ENCODE measurements around the gene MND1.

MND1 gene

GRCh38 chr4:153348006-153348405 lies 3.5 kb downstream of the MND1 start:
- Histone ChIP-seq H3K27me3 (ENCODE audit: control insufficient read depth, insufficient read depth, low read length) (no peaks in the 10 kb centered on the region), H3K4me1 (ENCODE audit: control insufficient read depth, low read depth, low read length) (peaks cover 19% of the 10 kb centered on the region), H3K4me3 (ENCODE audit: low read length) (no peak overlapping the region), H3K36me3 (ENCODE audit: control insufficient read depth, low read depth, low read length) (no peaks in the 10 kb centered on the region), H3K9ac (ENCODE audit: low read length) (no peak overlapping the region), H3K9me3 (ENCODE audit: control insufficient read depth, low read depth, low read length) (no peaks in the 10 kb centered on the region), H3K27ac (ENCODE audit: low read length) (no peak overlapping the region)

DNA sequence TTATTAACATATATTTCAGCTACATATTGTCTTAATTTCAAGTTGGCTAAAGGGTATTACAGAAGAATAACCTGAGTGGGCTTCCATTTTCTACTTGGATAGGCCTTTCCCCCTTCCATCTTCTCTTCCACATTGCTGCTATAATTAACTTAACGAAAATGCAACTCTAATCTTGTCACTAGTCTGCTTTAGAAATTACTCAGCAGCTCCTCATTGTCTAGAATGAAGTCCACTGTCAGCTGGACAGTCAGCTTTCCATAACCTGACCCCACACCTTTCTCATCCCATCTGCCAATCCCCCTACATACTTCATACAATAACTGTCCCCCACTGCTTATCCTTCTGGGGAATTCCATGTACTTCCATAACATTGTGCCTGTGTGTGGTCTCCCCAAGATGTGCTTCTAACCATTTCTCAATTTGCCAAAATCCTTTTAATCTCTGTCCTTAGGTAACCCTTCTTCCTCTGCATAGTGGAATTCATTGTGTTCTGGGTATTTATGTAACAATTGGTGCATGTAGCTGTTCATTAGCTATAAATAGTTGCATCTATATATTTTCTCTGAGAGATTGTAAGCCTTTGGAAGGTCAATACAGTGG lies 4.8 kb downstream of the MND1 start:
- no peaks in the 10 kb centered on the region for H3K9me3 ChIP-seq (ENCODE audit: control insufficient read depth, low read depth, low read length)
- no peaks in the 10 kb centered on the region for H3K36me3 ChIP-seq (ENCODE audit: control insufficient read depth, low read depth, low read length)
- H3K9ac ChIP-seq (ENCODE audit: low read length), result no peak overlapping the region
- H3K27ac ChIP-seq (ENCODE audit: low read length), result no peak overlapping the region
- no peaks in the 10 kb centered on the region for H3K27me3 ChIP-seq (ENCODE audit: control insufficient read depth, insufficient read depth, low read length)
- no peak overlapping the region for H3K4me3 ChIP-seq (ENCODE audit: low read length)
- peaks cover 16% of the 10 kb centered on the region for H3K4me1 ChIP-seq (ENCODE audit: control insufficient read depth, low read depth, low read length)

DNA sequence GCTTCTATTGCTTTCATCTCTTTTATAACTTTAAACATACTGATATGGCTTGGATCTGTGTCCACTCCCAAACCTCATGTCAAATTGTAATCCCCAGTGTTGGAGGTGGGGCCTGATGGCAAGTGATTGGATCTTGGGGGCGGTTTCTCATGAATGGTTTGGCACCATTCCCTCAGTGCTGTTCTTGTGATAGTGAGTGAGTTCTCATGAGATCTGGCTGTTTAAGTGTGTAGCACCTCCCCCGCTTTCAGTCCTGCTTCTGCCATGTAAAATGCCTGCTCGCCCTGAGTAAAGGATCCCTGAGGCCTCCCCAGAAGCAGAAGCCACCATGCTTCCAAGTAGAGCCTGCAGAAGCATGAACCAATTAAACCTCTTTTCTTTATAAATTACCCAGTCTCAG lies 17.7 kb downstream of the MND1 start:
- no peak overlapping the region for H3K27ac ChIP-seq (ENCODE audit: low read length)

DNA sequence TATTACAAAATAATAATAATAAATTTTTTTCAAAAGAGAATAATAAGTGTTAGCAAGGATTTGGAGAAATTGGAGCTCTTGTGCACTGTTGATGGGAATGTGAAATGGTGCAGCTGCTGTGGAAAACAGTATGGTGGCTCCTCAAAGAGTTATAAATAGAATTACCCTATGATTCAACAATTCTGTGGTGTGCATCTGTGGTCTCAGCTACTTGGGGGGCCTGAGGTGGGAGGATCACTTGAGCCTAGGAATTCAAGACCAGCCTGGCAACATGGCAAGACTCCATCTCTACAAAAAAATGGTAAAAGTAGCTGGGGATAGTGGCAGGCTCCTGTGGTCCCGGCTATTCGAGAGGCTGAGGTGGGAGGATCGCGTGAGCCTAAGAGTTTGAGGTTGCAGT lies 19.6 kb downstream of the MND1 start:
- no peak overlapping the region for H3K27ac ChIP-seq (ENCODE audit: low read length)
- H3K9ac ChIP-seq (ENCODE audit: low read length), result no peak overlapping the region
- H3K4me1 ChIP-seq (ENCODE audit: control insufficient read depth, low read depth, low read length), result no peaks in the 10 kb centered on the region
- H3K9me3 ChIP-seq (ENCODE audit: control insufficient read depth, low read depth, low read length), result no peaks in the 10 kb centered on the region
- no peak overlapping the region for H3K4me3 ChIP-seq (ENCODE audit: low read length)
- peaks cover 17% of the 10 kb centered on the region for H3K36me3 ChIP-seq (ENCODE audit: control insufficient read depth, low read depth, low read length)
- no peaks in the 10 kb centered on the region for H3K27me3 ChIP-seq (ENCODE audit: control insufficient read depth, insufficient read depth, low read length)

More for the DNA sequence above, 17.7 kb downstream of the MND1 start:
- Histone ChIP-seq H3K4me3 (ENCODE audit: low read length) (no peak overlapping the region), H3K27me3 (ENCODE audit: control insufficient read depth, insufficient read depth, low read length) (no peaks in the 10 kb centered on the region), H3K36me3 (ENCODE audit: control insufficient read depth, low read depth, low read length) (peaks cover 25% of the 10 kb centered on the region), H3K9me3 (ENCODE audit: control insufficient read depth, low read depth, low read length) (no peaks in the 10 kb centered on the region), H3K9ac (ENCODE audit: low read length) (no peak overlapping the region), H3K4me1 (ENCODE audit: control insufficient read depth, low read depth, low read length) (no peaks in the 10 kb centered on the region)

DNA sequence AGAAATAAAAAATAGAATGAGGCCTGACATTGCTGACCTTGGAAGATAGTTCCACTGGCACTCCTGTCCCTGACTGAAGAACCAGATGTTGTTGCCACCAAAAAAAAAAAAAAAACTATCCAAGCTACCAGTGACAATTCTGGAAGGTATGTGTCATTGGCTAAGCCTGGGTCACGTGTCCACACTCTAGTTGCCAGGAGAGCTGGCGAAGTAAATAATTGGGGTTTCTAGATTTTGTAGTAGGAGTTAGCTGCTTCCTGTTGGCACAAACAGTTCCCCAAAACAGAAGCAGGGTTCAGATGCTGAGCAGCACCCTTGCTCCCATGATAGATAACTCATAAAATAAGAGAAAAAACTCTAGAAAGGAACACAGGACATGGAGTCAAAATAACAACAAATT lies 20.5 kb downstream of the MND1 start:
- Histone ChIP-seq H3K4me3 (ENCODE audit: low read length) (no peak overlapping the region), H3K9me3 (ENCODE audit: control insufficient read depth, low read depth, low read length) (no peaks in the 10 kb centered on the region), H3K9ac (ENCODE audit: low read length) (no peak overlapping the region), H3K4me1 (ENCODE audit: control insufficient read depth, low read depth, low read length) (no peaks in the 10 kb centered on the region), H3K27me3 (ENCODE audit: control insufficient read depth, insufficient read depth, low read length) (no peaks in the 10 kb centered on the region), H3K27ac (ENCODE audit: low read length) (no peak overlapping the region), H3K36me3 (ENCODE audit: control insufficient read depth, low read depth, low read length) (peaks cover 15% of the 10 kb centered on the region)

DNA sequence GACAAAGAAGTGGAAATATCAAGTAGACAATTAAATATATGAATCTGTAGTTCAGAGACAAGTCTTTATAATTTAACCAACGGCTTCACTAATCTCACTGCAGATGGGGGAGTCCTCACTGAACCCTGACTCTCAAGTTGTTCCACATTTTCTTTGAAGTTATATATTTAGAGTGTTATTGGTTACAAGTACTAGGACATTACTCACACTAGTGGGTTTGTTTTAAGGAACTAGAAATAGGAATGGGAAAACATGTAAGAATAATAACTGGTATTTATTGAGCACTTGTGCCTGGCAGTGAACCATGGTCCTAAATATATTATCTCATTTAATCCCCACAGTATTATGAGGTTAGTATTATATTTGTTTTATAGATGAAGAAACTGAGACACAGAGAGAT lies 22.0 kb downstream of the MND1 start:
- no peak overlapping the region for H3K4me3 ChIP-seq (ENCODE audit: low read length)
- H3K27ac ChIP-seq (ENCODE audit: low read length), result no peak overlapping the region
- no peak overlapping the region for H3K9ac ChIP-seq (ENCODE audit: low read length)
- H3K36me3 ChIP-seq (ENCODE audit: control insufficient read depth, low read depth, low read length), result peaks cover 23% of the 10 kb centered on the region
- no peaks in the 10 kb centered on the region for H3K9me3 ChIP-seq (ENCODE audit: control insufficient read depth, low read depth, low read length)
- no peaks in the 10 kb centered on the region for H3K27me3 ChIP-seq (ENCODE audit: control insufficient read depth, insufficient read depth, low read length)
- H3K4me1 ChIP-seq (ENCODE audit: control insufficient read depth, low read depth, low read length), result no peaks in the 10 kb centered on the region

GRCh38 chr4:153367092-153367491 lies 22.6 kb downstream of the MND1 start:
- no peak overlapping the region for H3K9ac ChIP-seq (ENCODE audit: low read length)
- no peaks in the 10 kb centered on the region for H3K27me3 ChIP-seq (ENCODE audit: control insufficient read depth, insufficient read depth, low read length)
- no peaks in the 10 kb centered on the region for H3K4me1 ChIP-seq (ENCODE audit: control insufficient read depth, low read depth, low read length)
- H3K36me3 ChIP-seq (ENCODE audit: control insufficient read depth, low read depth, low read length), result peaks cover 29% of the 10 kb centered on the region
- no peaks in the 10 kb centered on the region for H3K9me3 ChIP-seq (ENCODE audit: control insufficient read depth, low read depth, low read length)
- H3K4me3 ChIP-seq (ENCODE audit: low read length), result no peak overlapping the region
- no peak overlapping the region for H3K27ac ChIP-seq (ENCODE audit: low read length)

DNA sequence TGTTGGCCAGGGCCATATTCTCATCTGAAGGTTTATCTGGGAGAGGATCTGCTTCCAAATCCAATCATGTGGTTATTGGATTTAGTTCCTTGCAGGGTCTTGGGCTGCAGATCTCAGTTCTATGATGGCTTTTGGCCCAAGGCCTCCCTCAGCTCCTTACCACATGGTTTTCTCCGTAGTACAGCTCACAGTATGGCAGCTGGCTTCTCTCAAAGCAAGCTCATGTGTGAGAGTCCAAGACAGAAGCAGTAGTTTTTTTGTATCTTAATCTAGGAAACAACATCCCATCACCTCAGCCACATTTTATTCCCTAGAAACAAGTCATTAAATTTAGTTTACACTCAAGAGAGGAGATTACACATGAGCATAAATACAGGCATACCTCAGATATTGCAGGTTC lies 24.5 kb downstream of the MND1 start:
- Histone ChIP-seq H3K9me3 (ENCODE audit: control insufficient read depth, low read depth, low read length) (peaks cover 4% of the 10 kb centered on the region), H3K4me1 (ENCODE audit: control insufficient read depth, low read depth, low read length) (no peaks in the 10 kb centered on the region), H3K9ac (ENCODE audit: low read length) (no peak overlapping the region), H3K27me3 (ENCODE audit: control insufficient read depth, insufficient read depth, low read length) (no peaks in the 10 kb centered on the region), H3K36me3 (ENCODE audit: control insufficient read depth, low read depth, low read length) (peaks cover 35% of the 10 kb centered on the region), H3K4me3 (ENCODE audit: low read length) (no peak overlapping the region), H3K27ac (ENCODE audit: low read length) (no peak overlapping the region)

- no peak overlapping the region for H3K27ac ChIP-seq (ENCODE audit: low read length)
- H3K36me3 ChIP-seq (ENCODE audit: control insufficient read depth, low read depth, low read length), result peaks cover 34% of the 10 kb centered on the region
- H3K27me3 ChIP-seq (ENCODE audit: control insufficient read depth, insufficient read depth, low read length), result no peaks in the 10 kb centered on the region
- no peaks in the 10 kb centered on the region for H3K4me1 ChIP-seq (ENCODE audit: control insufficient read depth, low read depth, low read length)
- no peak overlapping the region for H3K9ac ChIP-seq (ENCODE audit: low read length)
- no peak overlapping the region for H3K4me3 ChIP-seq (ENCODE audit: low read length)
- peaks cover 4% of the 10 kb centered on the region for H3K9me3 ChIP-seq (ENCODE audit: control insufficient read depth, low read depth, low read length)
Observed at GRCh38 chr4:153371701-153372234, 27.3 kb downstream of the MND1 start.

GRCh38 chr4:153372967-153373562 lies 28.6 kb downstream of the MND1 start:
- no peak overlapping the region for H3K27ac ChIP-seq (ENCODE audit: low read length)
- no peaks in the 10 kb centered on the region for H3K27me3 ChIP-seq (ENCODE audit: control insufficient read depth, insufficient read depth, low read length)
- no peak overlapping the region for H3K4me3 ChIP-seq (ENCODE audit: low read length)
- H3K36me3 ChIP-seq (ENCODE audit: control insufficient read depth, low read depth, low read length), result peaks cover 32% of the 10 kb centered on the region
- no peak overlapping the region for H3K9ac ChIP-seq (ENCODE audit: low read length)
- no peaks in the 10 kb centered on the region for H3K4me1 ChIP-seq (ENCODE audit: control insufficient read depth, low read depth, low read length)
- H3K9me3 ChIP-seq (ENCODE audit: control insufficient read depth, low read depth, low read length), result peaks cover 4% of the 10 kb centered on the region

DNA sequence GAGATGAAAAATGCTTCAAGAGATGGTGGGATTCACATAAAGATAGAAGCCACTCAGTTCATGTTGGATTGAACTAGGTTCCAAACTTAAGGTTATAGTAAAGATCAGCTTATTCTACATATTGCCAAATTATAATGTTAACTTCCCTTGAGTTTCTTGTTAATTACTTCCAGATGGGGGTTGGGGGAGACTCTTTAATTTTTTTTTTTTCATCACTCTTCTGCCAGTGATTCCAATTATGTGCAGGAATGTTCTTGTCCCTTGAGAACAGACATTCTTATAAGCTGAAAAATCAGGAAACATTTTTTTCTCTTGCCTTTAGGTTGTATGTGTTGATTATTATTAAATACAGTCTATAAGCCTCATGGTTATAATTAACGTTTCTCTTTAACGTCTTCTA lies 30.0 kb downstream of the MND1 start:
- H3K27ac ChIP-seq (ENCODE audit: low read length), result no peak overlapping the region
- H3K36me3 ChIP-seq (ENCODE audit: control insufficient read depth, low read depth, low read length), result peaks cover 26% of the 10 kb centered on the region
- no peaks in the 10 kb centered on the region for H3K4me1 ChIP-seq (ENCODE audit: control insufficient read depth, low read depth, low read length)
- peaks cover 4% of the 10 kb centered on the region for H3K9me3 ChIP-seq (ENCODE audit: control insufficient read depth, low read depth, low read length)
- H3K9ac ChIP-seq (ENCODE audit: low read length), result no peak overlapping the region
- no peaks in the 10 kb centered on the region for H3K27me3 ChIP-seq (ENCODE audit: control insufficient read depth, insufficient read depth, low read length)
- no peak overlapping the region for H3K4me3 ChIP-seq (ENCODE audit: low read length)

- no peak overlapping the region for H3K4me3 ChIP-seq (ENCODE audit: low read length)
- H3K27ac ChIP-seq (ENCODE audit: low read length), result no peak overlapping the region
- peaks cover 22% of the 10 kb centered on the region for H3K36me3 ChIP-seq (ENCODE audit: control insufficient read depth, low read depth, low read length)
- H3K27me3 ChIP-seq (ENCODE audit: control insufficient read depth, insufficient read depth, low read length), result no peaks in the 10 kb centered on the region
- H3K9me3 ChIP-seq (ENCODE audit: control insufficient read depth, low read depth, low read length), result peaks cover 4% of the 10 kb centered on the region
- no peak overlapping the region for H3K9ac ChIP-seq (ENCODE audit: low read length)
- H3K4me1 ChIP-seq (ENCODE audit: control insufficient read depth, low read depth, low read length), result no peaks in the 10 kb centered on the region
Observed at GRCh38 chr4:153375303-153375702, 30.8 kb downstream of the MND1 start.
